ENCODE measurements around the gene C5orf22. TPM values are rescaled to one million over a fixed set of nuclear protein-coding genes. Genes with fewer than 3 reads are reported as not detected.

The C5orf22 gene
- total and polyA plus RNA-seq, 10 of the 15 experiments (the other 5 are each of a cell fraction or from before 2014, with no cell fraction given), result 10.5 to 35.5 (median 24.0) TPM

- TF ChIP-seq, protein P1, sequence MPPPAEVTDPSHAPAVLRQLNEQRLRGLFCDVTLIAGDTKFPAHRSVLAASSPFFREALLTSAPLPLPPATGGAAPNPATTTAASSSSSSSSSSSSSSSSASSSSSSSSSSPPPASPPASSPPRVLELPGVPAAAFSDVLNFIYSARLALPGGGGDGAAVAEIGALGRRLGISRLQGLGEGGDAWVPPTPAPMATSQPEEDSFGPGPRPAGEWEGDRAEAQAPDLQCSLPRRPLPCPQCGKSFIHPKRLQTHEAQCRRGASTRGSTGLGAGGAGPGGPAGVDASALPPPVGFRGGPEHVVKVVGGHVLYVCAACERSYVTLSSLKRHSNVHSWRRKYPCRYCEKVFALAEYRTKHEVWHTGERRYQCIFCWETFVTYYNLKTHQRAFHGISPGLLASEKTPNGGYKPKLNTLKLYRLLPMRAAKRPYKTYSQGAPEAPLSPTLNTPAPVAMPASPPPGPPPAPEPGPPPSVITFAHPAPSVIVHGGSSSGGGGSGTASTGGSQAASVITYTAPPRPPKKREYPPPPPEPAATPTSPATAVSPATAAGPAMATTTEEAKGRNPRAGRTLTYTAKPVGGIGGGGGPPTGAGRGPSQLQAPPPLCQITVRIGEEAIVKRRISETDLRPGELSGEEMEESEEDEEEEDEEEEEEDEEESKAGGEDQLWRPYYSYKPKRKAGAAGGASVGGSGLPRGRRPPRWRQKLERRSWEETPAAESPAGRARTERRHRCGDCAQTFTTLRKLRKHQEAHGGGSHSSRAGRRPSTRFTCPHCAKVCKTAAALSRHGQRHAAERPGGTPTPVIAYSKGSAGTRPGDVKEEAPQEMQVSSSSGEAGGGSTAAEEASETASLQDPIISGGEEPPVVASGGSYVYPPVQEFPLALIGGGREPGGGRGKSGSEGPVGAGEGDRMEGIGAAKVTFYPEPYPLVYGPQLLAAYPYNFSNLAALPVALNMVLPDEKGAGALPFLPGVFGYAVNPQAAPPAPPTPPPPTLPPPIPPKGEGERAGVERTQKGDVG (CRISPR knock-in tag; IDR thresholded peaks at IDR 0.05), result no peak
Measured at GRCh38 chr5:31486441-31486840, 45.7 kb upstream of the C5orf22 start (continued).

DNA sequence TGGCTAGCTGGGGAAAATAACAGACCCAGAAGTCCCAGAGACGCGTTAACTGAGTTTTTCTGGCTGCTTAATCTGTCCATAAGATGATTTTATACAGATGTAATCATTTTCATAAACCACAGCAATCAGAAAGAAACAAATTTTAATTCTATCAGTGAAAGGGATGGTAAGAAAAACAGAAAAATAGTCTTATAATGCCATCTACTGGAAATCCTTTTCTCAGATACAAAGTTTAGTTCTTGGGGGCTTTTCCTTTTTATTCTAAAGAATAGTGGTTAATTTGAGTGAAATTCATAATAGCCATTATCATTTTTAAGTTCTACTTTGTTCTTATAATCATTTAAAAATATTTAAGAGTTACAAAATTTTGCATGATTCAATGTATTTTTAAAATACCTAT is 44.6 kb upstream of the C5orf22 start:
- 94% methylated on average over 2 of the region's 2 CpGs for WGBS (ENCODE audit: insufficient coverage, insufficient replicate concordance, low lambda C conversion rate, missing lambda C conversion rate)
- no peaks in the 10 kb centered on the region for H3K27me3 ChIP-seq (replicated peaks in 1 of 2; ENCODE audit: control insufficient read depth in 2 of 2, insufficient read depth in 2 of 2, low read length in 1 of 2)
- no peak for DNase-seq (ENCODE audit: low read depth, low spot score)
- no peaks in the 10 kb centered on the region for H3K4me1 ChIP-seq (ENCODE audit: control insufficient read depth, insufficient read depth, low read length)
- peak; percentile 35 for FAIRE-seq
- RAD21 ChIA-PET (ENCODE audit: unreplicated experiment), result no interaction called here
- intact Hi-C loops (cut with micrococcal nuclease; ENCODE audit: unreplicated experiment), result no loop called here
- H3K9me3 ChIP-seq (replicated peaks; ENCODE audit: control insufficient read depth, insufficient read depth, low read length), result no peaks in the 10 kb centered on the region
- BruUV-seq (replicated peaks), result no TSS peak
- no peak overlapping the region for H3K4me3 ChIP-seq
- no peak overlapping the region for H3K27ac ChIP-seq (ENCODE audit: control insufficient read depth, insufficient read depth)
- no peak overlapping the region for H3K4me2 ChIP-seq (ENCODE audit: control insufficient read depth, insufficient read depth)
- POLR2A ChIA-PET, result no interaction called here
- in situ Hi-C loops (cut with MboI), result no loop called here
- no peak overlapping the region for H2AFZ ChIP-seq (ENCODE audit: control insufficient read depth, low read depth, low read length)
- no peak overlapping the region for H3K9ac ChIP-seq (ENCODE audit: control insufficient read depth, insufficient read depth, low read length)
- ATAC-seq, result no peak
- no peaks in the 10 kb centered on the region for H4K20me1 ChIP-seq (ENCODE audit: control insufficient read depth, insufficient read depth)
- peaks cover 1 to 14% of the 10 kb centered on the region in 2 experiments for H3K36me3 ChIP-seq (ENCODE audit: control insufficient read depth in 2 of 2, insufficient read depth in 2 of 2, low read length in 1 of 2)
- SMC1A ChIA-PET (ENCODE audit: uncharacterized antibody, unreplicated experiment), result no interaction called here
- CTCF ChIA-PET, result no interaction called here
- no peaks in the 10 kb centered on the region for H3K79me2 ChIP-seq (ENCODE audit: control insufficient read depth, insufficient read depth, low read length)
- TF ChIP-seq, protein P2, sequence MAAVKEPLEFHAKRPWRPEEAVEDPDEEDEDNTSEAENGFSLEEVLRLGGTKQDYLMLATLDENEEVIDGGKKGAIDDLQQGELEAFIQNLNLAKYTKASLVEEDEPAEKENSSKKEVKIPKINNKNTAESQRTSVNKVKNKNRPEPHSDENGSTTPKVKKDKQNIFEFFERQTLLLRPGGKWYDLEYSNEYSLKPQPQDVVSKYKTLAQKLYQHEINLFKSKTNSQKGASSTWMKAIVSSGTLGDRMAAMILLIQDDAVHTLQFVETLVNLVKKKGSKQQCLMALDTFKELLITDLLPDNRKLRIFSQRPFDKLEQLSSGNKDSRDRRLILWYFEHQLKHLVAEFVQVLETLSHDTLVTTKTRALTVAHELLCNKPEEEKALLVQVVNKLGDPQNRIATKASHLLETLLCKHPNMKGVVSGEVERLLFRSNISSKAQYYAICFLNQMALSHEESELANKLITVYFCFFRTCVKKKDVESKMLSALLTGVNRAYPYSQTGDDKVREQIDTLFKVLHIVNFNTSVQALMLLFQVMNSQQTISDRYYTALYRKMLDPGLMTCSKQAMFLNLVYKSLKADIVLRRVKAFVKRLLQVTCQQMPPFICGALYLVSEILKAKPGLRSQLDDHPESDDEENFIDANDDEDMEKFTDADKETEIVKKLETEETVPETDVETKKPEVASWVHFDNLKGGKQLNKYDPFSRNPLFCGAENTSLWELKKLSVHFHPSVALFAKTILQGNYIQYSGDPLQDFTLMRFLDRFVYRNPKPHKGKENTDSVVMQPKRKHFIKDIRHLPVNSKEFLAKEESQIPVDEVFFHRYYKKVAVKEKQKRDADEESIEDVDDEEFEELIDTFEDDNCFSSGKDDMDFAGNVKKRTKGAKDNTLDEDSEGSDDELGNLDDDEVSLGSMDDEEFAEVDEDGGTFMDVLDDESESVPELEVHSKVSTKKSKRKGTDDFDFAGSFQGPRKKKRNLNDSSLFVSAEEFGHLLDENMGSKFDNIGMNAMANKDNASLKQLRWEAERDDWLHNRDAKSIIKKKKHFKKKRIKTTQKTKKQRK (IDR thresholded peaks at IDR 0.05; ENCODE audit: low read depth, low read length), result no peak
- TF ChIP-seq REST (IDR thresholded peaks at IDR 0.05; ENCODE audit: low read depth, low read length) (no peak), IKZF1 (conservative IDR thresholded peaks at IDR 0.05) (no peak), FOXK2 (IDR thresholded peaks at IDR 0.05) (no peak), MYB (IDR thresholded peaks at IDR 0.05; ENCODE audit: borderline replicate concordance, low read depth, low read length) (no peak), BCLAF1 (IDR thresholded peaks at IDR 0.05) (no peak), MTA2 (IDR thresholded peaks at IDR 0.05; ENCODE audit: low read depth) (no peak), SREBF2 (IDR thresholded peaks at IDR 0.05; ENCODE audit: low read length) (no peak), ZNF24 (IDR thresholded peaks at IDR 0.05) (no peak)
